ENCODE results near the gene PIK3C2A. TPM values are rescaled to one million over a fixed set of nuclear protein-coding genes. Genes with fewer than 3 reads are reported as not detected.
A peak's percentile ranks its signal among the peaks of the same experiment; 100 is the strongest.
"Not testable (repeated sequence)": the region's sequence is repeated elsewhere in the genome, so short reads cannot be mapped to it uniquely, and the experiment has no call there.

The PIK3C2A gene
- total and polyA plus RNA-seq, 2 donors: 12.6 to 18.5 TPM

DNA sequence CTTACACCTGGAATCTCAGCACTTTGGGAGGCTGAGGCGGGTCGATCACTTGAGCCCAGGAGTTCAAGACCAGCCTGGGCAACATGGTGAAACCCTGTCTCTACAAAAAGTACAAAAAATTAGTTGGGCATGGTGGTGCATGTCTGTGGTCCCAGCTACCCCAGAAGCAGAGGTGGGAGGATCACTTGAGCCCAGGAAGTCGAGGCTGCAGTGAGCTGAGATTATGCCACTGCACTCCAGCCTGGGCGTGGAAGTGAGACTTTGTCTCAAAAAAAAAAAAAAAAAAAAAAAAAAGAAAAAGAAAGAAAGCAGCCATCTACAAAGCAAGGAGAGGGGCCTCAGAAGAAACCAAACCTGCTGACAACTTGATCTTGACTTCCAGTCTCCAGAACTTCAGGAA lies 32.1 kb upstream of the PIK3C2A start:
- not testable (repeated sequence) for H3K27me3 ChIP-seq (ENCODE audit: control insufficient read depth in 2 of 2, insufficient read depth in 1 of 2, low read length in 1 of 2); H3K4me1 ChIP-seq (ENCODE audit: control insufficient read depth in 2 of 2, insufficient read depth in 2 of 2, low read length in 2 of 2); H3K4me3 ChIP-seq (ENCODE audit: low read length in 2 of 2); DNase-seq (ENCODE audit: low read depth in 6 of 9, low spot score in 9 of 9); H3K9me3 ChIP-seq (ENCODE audit: control insufficient read depth in 2 of 2, insufficient read depth in 1 of 2, low read length in 1 of 2); H3K36me3 ChIP-seq (ENCODE audit: control insufficient read depth in 2 of 2, insufficient read depth in 2 of 2, low read length in 1 of 2); H3K27ac ChIP-seq (ENCODE audit: low read depth in 1 of 2, low read length in 1 of 2)
- 83% methylated on average over 4 of the region's 4 CpGs for WGBS

DNA sequence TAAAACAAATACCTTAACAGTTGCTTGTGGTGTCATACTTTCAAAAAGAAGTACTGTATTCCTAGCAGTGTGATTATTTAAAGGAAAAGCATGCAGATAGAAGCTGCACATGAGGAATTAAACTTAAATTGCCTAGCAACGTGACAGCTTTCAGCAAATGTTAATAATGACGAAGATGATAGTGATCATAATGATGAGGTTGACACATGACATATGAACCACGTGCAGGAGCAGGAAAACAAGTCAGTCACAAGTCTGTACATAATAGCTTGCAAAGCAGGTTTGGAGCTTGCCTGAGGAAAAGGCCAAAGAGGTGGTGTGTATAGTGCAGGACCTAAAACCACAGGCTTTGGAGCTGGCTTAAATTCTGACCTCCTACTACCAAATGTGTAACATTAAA lies 30.6 kb upstream of the PIK3C2A start:
- Histone ChIP-seq H3K27ac (ENCODE audit: low read depth in 1 of 2, low read length in 1 of 2) (no peak overlapping the region), H3K27me3 (ENCODE audit: control insufficient read depth in 2 of 2, insufficient read depth in 1 of 2, low read length in 1 of 2) (no peaks in the 10 kb centered on the region), H3K9me3 (ENCODE audit: control insufficient read depth in 2 of 2, insufficient read depth in 1 of 2, low read length in 1 of 2) (no peaks in the 10 kb centered on the region), H3K4me1 (ENCODE audit: control insufficient read depth in 2 of 2, insufficient read depth in 2 of 2, low read length in 2 of 2) (no peaks in the 10 kb centered on the region), H3K36me3 (ENCODE audit: control insufficient read depth in 2 of 2, insufficient read depth in 2 of 2, low read length in 1 of 2) (no peaks in the 10 kb centered on the region), H3K4me3 (ENCODE audit: low read length in 2 of 2) (no peak overlapping the region)
- DNase-seq (ENCODE audit: low read depth in 6 of 9, low spot score in 9 of 9): no peak
- WGBS: 88% methylated on average over 3 of the region's 3 CpGs

DNA sequence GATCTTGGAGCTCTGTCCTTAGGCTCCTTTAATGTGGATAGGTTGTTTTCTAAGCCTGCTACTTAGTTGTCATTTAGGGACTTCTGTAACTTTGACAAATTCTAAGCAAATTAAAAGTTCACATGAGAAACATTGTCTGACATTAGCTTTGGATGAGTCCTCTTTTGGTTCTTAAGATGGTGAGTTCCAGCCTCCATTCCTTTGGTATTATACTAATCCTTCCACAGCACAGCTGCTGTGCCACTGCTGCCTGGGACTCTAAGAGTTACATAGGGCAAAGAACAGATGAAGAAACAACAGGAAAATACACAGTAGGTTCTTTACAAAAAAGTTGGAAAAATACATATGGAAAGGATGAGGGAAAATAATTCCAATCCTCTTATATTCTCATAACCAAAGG lies 25.3 kb upstream of the PIK3C2A start:
- no peaks in the 10 kb centered on the region for H3K9me3 ChIP-seq (ENCODE audit: control insufficient read depth in 2 of 2, insufficient read depth in 1 of 2, low read length in 1 of 2)
- no peaks in the 10 kb centered on the region for H3K4me1 ChIP-seq (ENCODE audit: control insufficient read depth in 2 of 2, insufficient read depth in 2 of 2, low read length in 2 of 2)
- H3K36me3 ChIP-seq (ENCODE audit: control insufficient read depth in 2 of 2, insufficient read depth in 2 of 2, low read length in 1 of 2): no peaks in the 10 kb centered on the region
- no peaks in the 10 kb centered on the region for H3K27me3 ChIP-seq (ENCODE audit: control insufficient read depth in 2 of 2, insufficient read depth in 1 of 2, low read length in 1 of 2)
- no peak overlapping the region for H3K27ac ChIP-seq (ENCODE audit: low read depth in 1 of 2, low read length in 1 of 2)
- no peak overlapping the region for H3K4me3 ChIP-seq (ENCODE audit: low read length in 2 of 2)
- no peak for DNase-seq (ENCODE audit: low read depth in 6 of 9, low spot score in 9 of 9)

DNA sequence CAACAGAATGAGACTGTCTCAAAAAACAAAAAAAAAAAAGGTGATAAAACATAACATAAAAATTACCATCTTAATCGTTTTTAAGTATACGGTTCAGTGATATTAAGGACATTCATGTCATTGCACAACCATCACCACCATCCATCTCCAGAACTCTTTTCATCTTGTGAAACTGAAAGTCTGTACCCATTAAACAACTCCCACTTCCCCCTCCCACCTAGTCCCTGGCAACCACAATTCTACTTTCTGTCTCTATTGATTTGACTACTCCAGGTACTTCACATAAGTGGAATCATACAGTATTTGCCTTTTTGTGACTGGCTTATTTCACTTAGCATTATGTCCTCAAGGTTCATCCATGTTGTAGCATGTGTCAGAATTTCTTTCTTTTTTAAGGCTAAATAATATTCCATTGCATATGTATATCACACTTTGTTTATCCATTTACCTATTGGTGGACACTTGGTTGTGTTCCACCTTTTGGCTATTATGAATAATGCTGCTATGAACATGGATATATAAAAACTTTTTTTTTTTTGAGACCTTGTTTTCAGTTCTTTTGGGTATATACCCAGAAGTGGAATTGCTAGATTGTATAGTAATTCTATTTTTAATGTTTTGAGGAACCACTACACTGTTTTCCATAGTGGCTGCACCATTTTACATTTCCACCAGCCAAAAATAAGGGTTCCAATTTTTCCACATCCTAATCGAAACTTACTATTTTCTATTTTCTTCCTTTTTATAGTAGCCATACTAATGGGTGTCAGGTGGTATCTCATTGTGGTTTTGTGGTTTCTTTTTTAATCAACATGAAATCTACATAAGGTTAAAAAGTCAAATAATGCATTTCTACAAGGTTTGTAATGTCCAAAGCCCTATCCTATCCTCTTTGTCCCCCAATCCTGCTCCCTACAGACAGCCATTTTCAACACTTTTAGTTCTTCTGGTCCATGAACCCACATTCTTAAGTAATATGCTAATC lies 23.4 kb upstream of the PIK3C2A start:
- no peaks in the 10 kb centered on the region for H3K27me3 ChIP-seq (ENCODE audit: control insufficient read depth in 2 of 2, insufficient read depth in 1 of 2, low read length in 1 of 2)
- DNase-seq (ENCODE audit: low read depth in 6 of 9, low spot score in 9 of 9): peak in 3 of 9 donors; percentile 24 to 47 (median 25)
- no peaks in the 10 kb centered on the region for H3K4me1 ChIP-seq (ENCODE audit: control insufficient read depth in 2 of 2, insufficient read depth in 2 of 2, low read length in 2 of 2)
- no peaks in the 10 kb centered on the region for H3K36me3 ChIP-seq (ENCODE audit: control insufficient read depth in 2 of 2, insufficient read depth in 2 of 2, low read length in 1 of 2)
- H3K9me3 ChIP-seq (ENCODE audit: control insufficient read depth in 2 of 2, insufficient read depth in 1 of 2, low read length in 1 of 2): no peaks in the 10 kb centered on the region
- no peak overlapping the region for H3K4me3 ChIP-seq (ENCODE audit: low read length in 2 of 2)
- WGBS: 38% methylated on average over 3 of the region's 3 CpGs
- no peak overlapping the region for H3K27ac ChIP-seq (ENCODE audit: low read depth in 1 of 2, low read length in 1 of 2)

DNA sequence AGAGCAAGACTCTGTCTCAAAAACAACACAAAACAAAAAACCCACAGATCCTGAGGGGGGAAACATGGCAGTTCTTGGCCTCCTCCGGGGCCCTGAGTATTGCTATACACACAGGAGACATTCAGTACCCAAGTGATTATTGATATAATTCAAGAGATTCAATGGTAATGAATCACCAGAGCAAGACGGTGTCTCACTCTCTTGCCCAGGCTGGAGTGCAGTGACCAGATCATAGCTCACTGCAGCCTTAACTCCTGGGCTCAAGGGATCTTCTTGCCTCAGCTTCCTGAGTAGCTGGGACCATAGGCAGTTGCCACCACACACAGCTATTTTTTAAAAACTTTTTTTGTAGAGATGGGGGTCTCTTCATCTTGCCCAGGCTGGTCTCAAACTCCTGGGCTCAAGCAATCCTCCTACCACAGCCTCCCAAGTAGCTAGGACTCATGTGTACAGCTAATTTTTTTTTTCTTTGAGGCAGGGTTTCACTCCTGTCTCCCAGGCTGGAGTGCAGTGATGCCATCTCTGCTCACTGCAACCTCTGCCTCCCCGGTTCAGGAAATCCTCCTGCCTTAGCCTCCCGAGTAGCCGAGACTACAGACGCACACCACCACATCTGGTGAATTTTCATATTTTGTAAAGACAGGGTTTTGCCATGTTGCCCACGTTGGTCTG lies 21.8 kb upstream of the PIK3C2A start:
- Histone ChIP-seq H3K36me3 (ENCODE audit: control insufficient read depth in 2 of 2, insufficient read depth in 2 of 2, low read length in 1 of 2) (no peaks in the 10 kb centered on the region), H3K4me1 (ENCODE audit: control insufficient read depth in 2 of 2, insufficient read depth in 2 of 2, low read length in 2 of 2) (no peaks in the 10 kb centered on the region), H3K27me3 (ENCODE audit: control insufficient read depth in 2 of 2, insufficient read depth in 1 of 2, low read length in 1 of 2) (no peaks in the 10 kb centered on the region), H3K9me3 (ENCODE audit: control insufficient read depth in 2 of 2, insufficient read depth in 1 of 2, low read length in 1 of 2) (no peaks in the 10 kb centered on the region), H3K27ac (ENCODE audit: low read depth in 1 of 2, low read length in 1 of 2) (no peak overlapping the region), H3K4me3 (ENCODE audit: low read length in 2 of 2) (no peak overlapping the region)
- no peak for DNase-seq (ENCODE audit: low read depth in 6 of 9, low spot score in 9 of 9)
- WGBS: 84% methylated on average over 7 of the region's 7 CpGs

DNA sequence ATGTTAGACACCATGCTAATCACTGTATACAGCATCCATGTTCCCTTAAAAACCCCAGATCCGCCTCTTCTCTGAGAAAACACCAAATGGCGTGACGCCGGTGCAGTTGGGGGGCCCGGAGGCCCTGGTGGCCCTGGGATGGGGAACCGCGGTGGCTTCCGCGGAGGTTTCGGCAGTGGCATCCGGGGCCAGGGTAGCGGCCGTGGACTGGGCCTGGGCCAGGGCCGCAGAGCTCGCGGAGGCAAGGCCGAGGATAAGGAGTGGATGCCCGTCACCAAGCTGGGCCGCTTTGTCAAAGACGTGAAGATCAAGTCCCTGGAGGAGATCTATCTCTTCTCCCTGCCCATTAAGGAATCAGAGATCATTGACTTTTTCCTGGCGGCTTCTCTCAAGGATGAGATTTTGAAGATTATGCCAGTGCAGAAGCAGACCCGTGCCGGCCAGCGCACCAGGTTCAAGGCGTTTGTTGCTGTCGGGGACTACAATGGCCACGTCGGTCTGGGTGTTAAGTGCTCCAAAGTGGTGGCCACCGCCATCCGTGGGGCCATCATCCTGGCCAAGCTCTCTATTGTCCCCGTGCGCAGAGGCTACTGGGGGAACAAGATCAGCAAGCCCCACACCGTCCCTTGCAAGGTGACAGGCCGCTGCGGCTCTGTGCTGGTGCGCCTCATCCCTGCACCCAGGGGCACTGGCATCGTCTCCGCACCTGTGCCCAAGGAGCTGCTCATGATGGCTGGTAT lies 20.6 kb upstream of the PIK3C2A start:
- H3K27ac ChIP-seq (ENCODE audit: low read depth in 1 of 2, low read length in 1 of 2); DNase-seq (ENCODE audit: low read depth in 6 of 9, low spot score in 9 of 9); H3K9me3 ChIP-seq (ENCODE audit: control insufficient read depth in 2 of 2, insufficient read depth in 1 of 2, low read length in 1 of 2); H3K4me3 ChIP-seq (ENCODE audit: low read length in 2 of 2); H3K4me1 ChIP-seq (ENCODE audit: control insufficient read depth in 2 of 2, insufficient read depth in 2 of 2, low read length in 2 of 2); H3K27me3 ChIP-seq (ENCODE audit: control insufficient read depth in 2 of 2, insufficient read depth in 1 of 2, low read length in 1 of 2); H3K36me3 ChIP-seq (ENCODE audit: control insufficient read depth in 2 of 2, insufficient read depth in 2 of 2, low read length in 1 of 2): not testable (repeated sequence)
- WGBS: 98% methylated on average over 37 of the region's 38 CpGs

DNA sequence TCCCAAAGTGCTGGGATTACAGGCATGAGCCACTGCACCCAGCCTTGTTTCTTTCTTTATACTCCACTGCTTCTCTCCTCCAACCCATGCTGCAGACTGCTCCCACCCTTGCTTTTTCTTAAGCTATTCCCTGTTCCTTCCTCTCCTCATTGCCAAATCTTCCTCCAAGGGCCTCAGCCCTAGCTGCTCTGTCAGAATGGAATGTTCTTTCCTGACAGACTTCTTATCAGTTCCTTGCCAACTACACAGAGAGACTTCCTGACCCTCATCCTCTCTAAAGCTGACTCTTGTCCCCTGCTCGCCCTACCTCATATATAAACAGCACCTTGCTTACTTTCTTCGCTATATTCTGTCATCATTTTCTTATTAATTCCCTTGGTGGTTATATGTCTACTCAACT lies 16.9 kb upstream of the PIK3C2A start:
- Histone ChIP-seq H3K27ac (ENCODE audit: low read depth in 1 of 2, low read length in 1 of 2) (no peak overlapping the region), H3K36me3 (ENCODE audit: control insufficient read depth in 2 of 2, insufficient read depth in 2 of 2, low read length in 1 of 2) (no peaks in the 10 kb centered on the region), H3K4me3 (ENCODE audit: low read length in 2 of 2) (no peak overlapping the region), H3K4me1 (ENCODE audit: control insufficient read depth in 2 of 2, insufficient read depth in 2 of 2, low read length in 2 of 2) (no peaks in the 10 kb centered on the region), H3K9me3 (ENCODE audit: control insufficient read depth in 2 of 2, insufficient read depth in 1 of 2, low read length in 1 of 2) (no peaks in the 10 kb centered on the region), H3K27me3 (ENCODE audit: control insufficient read depth in 2 of 2, insufficient read depth in 1 of 2, low read length in 1 of 2) (no peaks in the 10 kb centered on the region)
- no peak for DNase-seq (ENCODE audit: low read depth in 6 of 9, low spot score in 9 of 9)
- WGBS: 98% methylated on average over 2 of the region's 2 CpGs

DNA sequence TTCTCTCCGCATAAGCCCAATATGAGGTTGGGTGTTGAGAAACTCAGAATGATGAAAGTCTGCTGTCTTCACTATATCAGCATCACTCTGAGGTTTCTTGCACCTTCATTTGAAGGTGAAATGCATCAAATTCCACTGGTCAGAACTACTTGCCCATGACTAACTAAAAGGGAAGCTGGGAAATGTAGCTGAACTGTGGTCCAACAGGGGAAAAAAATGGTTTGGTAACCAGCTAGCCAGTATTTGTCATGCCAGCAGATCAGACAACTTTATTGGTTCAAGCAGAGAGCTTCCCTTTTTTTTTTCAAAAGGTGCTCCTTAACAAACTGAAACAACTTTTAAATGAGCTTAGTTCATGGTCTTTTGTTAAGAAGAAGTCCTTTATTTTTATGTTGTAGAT lies 14.2 kb upstream of the PIK3C2A start:
- Histone ChIP-seq H3K4me3 (ENCODE audit: low read length in 2 of 2) (no peak overlapping the region), H3K36me3 (ENCODE audit: control insufficient read depth in 2 of 2, insufficient read depth in 2 of 2, low read length in 1 of 2) (no peaks in the 10 kb centered on the region), H3K27me3 (ENCODE audit: control insufficient read depth in 2 of 2, insufficient read depth in 1 of 2, low read length in 1 of 2) (no peaks in the 10 kb centered on the region), H3K4me1 (ENCODE audit: control insufficient read depth in 2 of 2, insufficient read depth in 2 of 2, low read length in 2 of 2) (no peaks in the 10 kb centered on the region), H3K27ac (ENCODE audit: low read depth in 1 of 2, low read length in 1 of 2) (no peak overlapping the region), H3K9me3 (ENCODE audit: control insufficient read depth in 2 of 2, insufficient read depth in 1 of 2, low read length in 1 of 2) (no peaks in the 10 kb centered on the region)
- WGBS: 100% methylated on average over 1 of the region's 1 CpG
- no peak for DNase-seq (ENCODE audit: low read depth in 6 of 9, low spot score in 9 of 9)

DNA sequence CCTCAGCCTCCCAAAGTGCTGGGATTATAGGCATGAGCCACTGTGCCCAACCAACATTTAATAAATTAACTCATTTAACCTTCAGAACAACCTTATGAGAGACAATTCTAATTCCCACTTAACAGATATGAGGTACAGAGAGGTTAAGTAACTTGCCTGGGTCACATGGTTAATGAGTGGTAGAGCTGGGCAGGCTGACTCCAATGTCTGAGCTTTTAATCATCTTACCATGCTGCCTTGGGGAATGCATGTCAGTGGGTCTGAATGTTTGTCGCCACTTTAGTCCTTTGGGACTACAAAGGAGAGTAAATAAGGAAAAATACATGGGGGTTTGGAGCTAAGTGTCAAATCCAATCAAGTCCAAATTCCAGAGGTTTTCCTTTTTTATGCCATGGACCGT lies 11.2 kb upstream of the PIK3C2A start:
- no peaks in the 10 kb centered on the region for H3K36me3 ChIP-seq (ENCODE audit: control insufficient read depth in 2 of 2, insufficient read depth in 2 of 2, low read length in 1 of 2)
- no peaks in the 10 kb centered on the region for H3K9me3 ChIP-seq (ENCODE audit: control insufficient read depth in 2 of 2, insufficient read depth in 1 of 2, low read length in 1 of 2)
- no peaks in the 10 kb centered on the region for H3K4me1 ChIP-seq (ENCODE audit: control insufficient read depth in 2 of 2, insufficient read depth in 2 of 2, low read length in 2 of 2)
- DNase-seq (ENCODE audit: low read depth in 6 of 9, low spot score in 9 of 9): no peak
- H3K27me3 ChIP-seq (ENCODE audit: control insufficient read depth in 2 of 2, insufficient read depth in 1 of 2, low read length in 1 of 2): no peaks in the 10 kb centered on the region
- H3K27ac ChIP-seq (ENCODE audit: low read depth in 1 of 2, low read length in 1 of 2): no peak overlapping the region
- 96% methylated on average over 2 of the region's 2 CpGs for WGBS
- no peak overlapping the region for H3K4me3 ChIP-seq (ENCODE audit: low read length in 2 of 2)

Data from thymus (tissue), 11 donors.